PC-3 (cell line): ENCODE results near the gene NEDD4L. TPM values are rescaled to one million over a fixed set of nuclear protein-coding genes. Genes with fewer than 3 reads are reported as not detected.
A peak's percentile ranks its signal among the peaks of the same experiment; 100 is the strongest.

ENCODE experiments used
- ATAC-seq: fragments of 200-7000 bp; cut with Tn5 transposase; 2 replicates; pipeline ENCODE4 v1.9.1; 2020; ENCODE audit warnings: mild to moderate bottlenecking, moderate library complexity
- BruUV-seq: library from RNA; stranded (reverse); fragments of 400-500 nt; replicated peaks from 2 replicates; lab custom pipeline; 2021; lab: Mats Ljungman, UMichigan
- CTCF ChIA-PET: fragments of 300-600 bp; sonication (Branson Sonifier 250); formaldehyde crosslinking; loops from one replicate; lab custom pipeline; 2022; ENCODE audit warnings: antibody characterized with exemption; lab: Charles Lee
- POLR2A ChIA-PET: fragments of 300-600 bp; sonication (Branson Sonifier 250); formaldehyde crosslinking; loops from one replicate; lab custom pipeline; 2022; ENCODE audit warnings: antibody characterized with exemption; ENCODE audit not compliant: unreplicated experiment; lab: Charles Lee
- DNase-seq: peaks from one replicate; pipeline ENCODE4 v3.0.0-alpha.2; 2015
- H2AFZ ChIP-seq: fragments of 300-600 bp; sonication (generic); 2 replicates; pipeline ENCODE4 v1.6.0; 2016; ENCODE audit warnings: antibody characterized with exemption, low read length
- H3F3A ChIP-seq: fragments of 300-600 bp; sonication (generic); one replicate; pipeline ENCODE4 v1.6.0; 2017; ENCODE audit warnings: antibody characterized with exemption, low read length, control low read depth, mild to moderate bottlenecking; ENCODE audit not compliant: unreplicated experiment
- H3K27ac ChIP-seq: fragments of 300-600 bp; sonication (generic); 2 replicates; pipeline ENCODE4 v1.5.1; 2016; ENCODE audit warnings: mild to moderate bottlenecking, low read length
- H3K27me3 ChIP-seq: fragments of 300-600 bp; sonication (generic); 2 replicates; pipeline ENCODE4 v1.6.1; 2016; ENCODE audit warnings: low read length, mixed read lengths
- H3K36me3 ChIP-seq: fragments of 300-600 bp; sonication (generic); 2 replicates; pipeline ENCODE4 v1.6.1; 2016; ENCODE audit warnings: low read depth, mixed run types, low read length, mixed read lengths
- H3K4me1 ChIP-seq: fragments of 300-600 bp; sonication (generic); 2 replicates; pipeline ENCODE4 v1.5.1; 2016; ENCODE audit warnings: low read length; ENCODE audit not compliant: insufficient read depth
- H3K4me2 ChIP-seq: fragments of 300-600 bp; sonication (generic); 2 replicates; pipeline ENCODE4 v1.6.0; 2016; ENCODE audit warnings: low read length
- H3K4me3 ChIP-seq: fragments of 300-600 bp; sonication (generic); 2 replicates; pipeline ENCODE4 v1.5.1; 2016; ENCODE audit warnings: mild to moderate bottlenecking, low read length, mixed read lengths
- H3K79me2 ChIP-seq: fragments of 300-600 bp; sonication (generic); 2 replicates; pipeline ENCODE4 v1.6.1; 2017; ENCODE audit warnings: low read length, mixed read lengths
- H3K9ac ChIP-seq: fragments of 300-600 bp; sonication (generic); 2 replicates; pipeline ENCODE4 v1.6.0; 2016; ENCODE audit warnings: mild to moderate bottlenecking, low read length
- H3K9me2 ChIP-seq: fragments of 300-600 bp; sonication (generic); replicated peaks from 2 replicates; pipeline ENCODE4 v1.6.1; 2016; ENCODE audit warnings: mixed run types, low read length, mixed read lengths
- H3K9me3 ChIP-seq: fragments of 300-600 bp; sonication (generic); 2 replicates; pipeline ENCODE4 v1.6.1; 2016; ENCODE audit warnings: low read length, mixed read lengths
- H4K20me1 ChIP-seq: fragments of 300-600 bp; sonication (generic); 2 replicates; pipeline ENCODE4 v1.6.1; 2016; ENCODE audit warnings: low read length, mixed read lengths
- EZH2 ChIP-seq: fragments of 300-600 bp; sonication (generic); IDR thresholded peaks from one replicate; pipeline ENCODE4 v1.6.1; 2017; ENCODE audit warnings: antibody characterized with exemption, mild to moderate bottlenecking, low read length; ENCODE audit not compliant: unreplicated experiment
- EZH2phosphoT487 ChIP-seq: fragments of 300-600 bp; sonication (generic); IDR thresholded peaks from 2 replicates; pipeline ENCODE4 v1.6.1; 2018; ENCODE audit warnings: mild to moderate bottlenecking, antibody characterized with exemption, low read length, borderline replicate concordance
- intact Hi-C: fragments of 100-400 bp; cut with micrococcal nuclease; formaldehyde crosslinking; loops from 2 replicates; pipeline ENCODE4 v1.9.0; 2023
- total RNA-seq: library from RNA; depleted of rRNA; stranded (reverse); fragments of >200 nt; gene quantifications from 2 replicates; pipeline ENCODE4 v1.2.3, GENCODE V29; 2014
- TF ChIP-seq, protein P1 (sequence below): fragments of 300-600 bp; sonication (generic); conservative IDR thresholded peaks from 2 replicates; pipeline ENCODE4 v1.5.1; 2017; ENCODE audit warnings: antibody characterized with exemption, low read depth, mild to moderate bottlenecking, low read length

The NEDD4L gene
- total RNA-seq, 1 experiment from 2014 or later, result 105 TPM

- H3K27ac ChIP-seq, result peak overlapping the region; percentile 54
- intact Hi-C loops, result no loop called here
Observed at GRCh38 chr18:58201733-58202730, 158.0 kb downstream of the NEDD4L start.

DNA sequence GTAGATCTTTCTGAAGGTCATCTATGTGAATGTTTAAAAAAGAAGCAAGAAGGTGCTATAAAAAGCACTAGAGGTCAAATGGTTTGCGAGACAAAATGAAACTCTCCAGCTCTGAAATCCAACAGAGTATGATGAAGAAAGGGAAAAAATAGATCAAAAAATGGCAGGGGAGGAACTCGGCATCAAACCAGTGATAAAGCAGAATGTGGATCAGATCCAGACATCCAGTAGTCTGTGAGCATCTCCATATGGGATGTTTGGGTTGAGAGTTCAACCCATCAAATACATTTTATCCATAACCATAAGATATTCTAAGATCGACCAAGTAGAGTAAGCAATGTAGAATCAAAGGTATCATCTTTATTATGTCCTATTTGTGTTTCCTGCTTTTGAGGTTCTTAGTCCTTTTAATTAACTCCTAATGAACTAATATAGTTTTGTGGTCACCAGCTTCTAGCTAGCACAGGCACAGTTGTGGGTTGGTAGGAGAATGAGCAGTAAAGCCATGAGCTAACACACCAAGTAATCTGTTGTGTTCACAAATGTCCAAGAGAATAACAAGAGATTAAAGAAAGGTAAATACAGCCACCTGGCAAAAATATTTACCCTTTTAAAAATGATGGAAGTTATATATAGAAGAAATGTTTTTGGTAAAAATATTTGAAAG, 160.9 kb downstream of the NEDD4L start:
- BruUV-seq, result no TSS peak
- POLR2A ChIA-PET, result interaction anchor here (0.5 kb wide), 1 partner anchor 17 kb away, joined by 3 read pairs; no protein-coding TSS in a partner anchor
- Histone ChIP-seq H3K9me3 (no peaks in the 10 kb centered on the region), H3K36me3 (no peaks in the 10 kb centered on the region; the same call in 1 of the 2 replicates), H3K79me2 (peaks cover 10% of the 10 kb centered on the region), H3K27ac (no peak overlapping the region), H3K4me3 (no peak overlapping the region), H3K4me2 (no peak overlapping the region), H2AFZ (no peak overlapping the region), H3K27me3 (no peaks in the 10 kb centered on the region), H3F3A (peaks cover 3% of the 10 kb centered on the region), H3K9me2 (no peaks in the 10 kb centered on the region), H4K20me1 (peaks cover 4% of the 10 kb centered on the region; the same call in 1 of the 2 replicates), H3K4me1 (peaks cover 34% of the 10 kb centered on the region), H3K9ac (no peak overlapping the region)
- TF ChIP-seq EZH2 (no peak), EZH2phosphoT487 (no peak)
- TF ChIP-seq, protein P1, sequence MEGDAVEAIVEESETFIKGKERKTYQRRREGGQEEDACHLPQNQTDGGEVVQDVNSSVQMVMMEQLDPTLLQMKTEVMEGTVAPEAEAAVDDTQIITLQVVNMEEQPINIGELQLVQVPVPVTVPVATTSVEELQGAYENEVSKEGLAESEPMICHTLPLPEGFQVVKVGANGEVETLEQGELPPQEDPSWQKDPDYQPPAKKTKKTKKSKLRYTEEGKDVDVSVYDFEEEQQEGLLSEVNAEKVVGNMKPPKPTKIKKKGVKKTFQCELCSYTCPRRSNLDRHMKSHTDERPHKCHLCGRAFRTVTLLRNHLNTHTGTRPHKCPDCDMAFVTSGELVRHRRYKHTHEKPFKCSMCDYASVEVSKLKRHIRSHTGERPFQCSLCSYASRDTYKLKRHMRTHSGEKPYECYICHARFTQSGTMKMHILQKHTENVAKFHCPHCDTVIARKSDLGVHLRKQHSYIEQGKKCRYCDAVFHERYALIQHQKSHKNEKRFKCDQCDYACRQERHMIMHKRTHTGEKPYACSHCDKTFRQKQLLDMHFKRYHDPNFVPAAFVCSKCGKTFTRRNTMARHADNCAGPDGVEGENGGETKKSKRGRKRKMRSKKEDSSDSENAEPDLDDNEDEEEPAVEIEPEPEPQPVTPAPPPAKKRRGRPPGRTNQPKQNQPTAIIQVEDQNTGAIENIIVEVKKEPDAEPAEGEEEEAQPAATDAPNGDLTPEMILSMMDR, result no peak
- no peak for DNase-seq
- CTCF ChIA-PET, result no interaction called here
- intact Hi-C loops, result no loop called here
- ATAC-seq, result no peak

More at GRCh38 chr18:58201733-58202730, 158.0 kb downstream of the NEDD4L start:
- Histone ChIP-seq H3K4me2 (peak overlapping the region; percentile 48; the same call in 1 of the 2 replicates), H4K20me1 (peaks cover 4% of the 10 kb centered on the region; the same call in 1 of the 2 replicates), H3K27me3 (no peaks in the 10 kb centered on the region), H3K4me3 (no peak overlapping the region), H2AFZ (peak overlapping the region; percentile 45; the same call in 1 of the 2 replicates), H3F3A (no peaks in the 10 kb centered on the region), H3K9me2 (no peaks in the 10 kb centered on the region), H3K9me3 (no peaks in the 10 kb centered on the region), H3K4me1 (peaks cover 21% of the 10 kb centered on the region), H3K79me2 (peaks cover 25% of the 10 kb centered on the region), H3K9ac (no peak overlapping the region), H3K36me3 (no peaks in the 10 kb centered on the region; the same call in 1 of the 2 replicates)
- TF ChIP-seq, protein P1, result no peak
- TF ChIP-seq EZH2 (no peak), EZH2phosphoT487 (no peak)
- DNase-seq (peak; percentile 78), ATAC-seq (peak; percentile 96)
- POLR2A ChIA-PET, result interaction anchor here (1.1 kb wide), 1 partner anchor 16 kb away, joined by 12 read pairs; no protein-coding TSS in a partner anchor
- CTCF ChIA-PET, result no interaction called here
- BruUV-seq, result no TSS peak
